Lower leg skin (tissue), 4 donors: ENCODE measurements around the gene TM9SF2. TPM values are rescaled to one million over a fixed set of nuclear protein-coding genes. Genes with fewer than 3 reads are reported as not detected.
A peak's percentile ranks its signal among the peaks of the same experiment; 100 is the strongest.
"Not testable (repeated sequence)": the region's sequence is repeated elsewhere in the genome, so short reads cannot be mapped to it uniquely, and the experiment has no call there.

Source experiments
- DNase-seq, 2 donors: peaks; one replicate each; pipeline ENCODE4 v3.0.0-alpha.2; 2019; ENCODE audit warnings: low spot score in 2 of 2
- H3K4me3 ChIP-seq: fragments of 200-600 bp; sonication (generic); 2 replicates; pipeline ENCODE4 v1.5.1; 2017; ENCODE audit warnings: mild to moderate bottlenecking, low read depth; ENCODE audit not compliant: poor library complexity, severe bottlenecking
- CTCF ChIP-seq, 3 donors: fragments of 450-650 bp; IDR thresholded peaks; one replicate each; pipeline ENCODE4 v1.5.1; 2016; ENCODE audit warnings: antibody characterized with exemption in 3 of 3, mild to moderate bottlenecking in 3 of 3, moderate library complexity in 2 of 3
- POLR2A ChIP-seq, 2 donors: fragments of 450-650 bp; IDR thresholded peaks; one replicate each; pipeline ENCODE4 v1.6.1; 2016 to 2017; ENCODE audit warnings: antibody characterized with exemption in 2 of 2, mild to moderate bottlenecking in 1 of 2, moderate library complexity in 1 of 2
- WGBS, 2 donors: methylation state at CpG; one replicate each; pipeline ENCODE4 v1.1.5; 2018; 5-methylcytosine and 5-hydroxymethylcytosine counted together
- intact Hi-C: fragments of 100-400 bp; cut with DNase I; formaldehyde crosslinking; loops from one replicate; pipeline ENCODE4 v1.15.0; 2023; ENCODE audit warnings: low total_unique reads
- total RNA-seq, 4 donors: library from RNA; depleted of rRNA; stranded (reverse); fragments of >200 nt; gene quantifications; one replicate each; pipeline ENCODE4 v1.1.0, GENCODE V29; 2016

TM9SF2 gene
- total RNA-seq, 4 donors from 2014 or later, result 66.5 to 111 (median 88.0) TPM

GRCh38 chr13:99484473-99484872 lies 16.8 kb upstream of the TM9SF2 start:
- WGBS, 2 donors, result 57 to 69% methylated on average over 4 of the region's 4 CpGs
- H3K4me3 ChIP-seq, result no peak overlapping the region
- intact Hi-C loops, result no loop called here
- no peak for DNase-seq
- no peak for TF ChIP-seq CTCF (IDR thresholded peaks at IDR 0.05)
- no peak for TF ChIP-seq POLR2A (IDR thresholded peaks at IDR 0.05)

- TF ChIP-seq POLR2A (IDR thresholded peaks at IDR 0.05) (no peak), CTCF (IDR thresholded peaks at IDR 0.05) (no peak)
- DNase-seq, result no peak
- WGBS, 2 donors, result 95 to 96% methylated on average over 3 of the region's 3 CpGs
- H3K4me3 ChIP-seq, result no peak overlapping the region
- intact Hi-C loops, result no loop called here
These were observed 14.3 kb upstream of the TM9SF2 start for GRCh38 chr13:99486996-99487395.

- TF ChIP-seq POLR2A (IDR thresholded peaks at IDR 0.05) (no peak), CTCF (IDR thresholded peaks at IDR 0.05) (no peak)
- no peak overlapping the region for H3K4me3 ChIP-seq
- WGBS, 2 donors, result 85 to 97% methylated on average over 3 of the region's 3 CpGs
- intact Hi-C loops, result no loop called here
- no peak for DNase-seq
These were observed 12.2 kb upstream of the TM9SF2 start for GRCh38 chr13:99489028-99489427.

- 93 to 98% methylated on average over 3 of the region's 3 CpGs for WGBS, 2 donors
- DNase-seq, intact Hi-C loops, H3K4me3 ChIP-seq: not testable (repeated sequence)
These were observed 9.5 kb upstream of the TM9SF2 start for GRCh38 chr13:99491750-99492149.

- no peak overlapping the region for H3K4me3 ChIP-seq
- TF ChIP-seq POLR2A (IDR thresholded peaks at IDR 0.05), result no peak
- no peak for TF ChIP-seq CTCF (IDR thresholded peaks at IDR 0.05)
- WGBS, 2 donors, result 80% methylated on average over 8 of the region's 8 CpGs
- no peak for DNase-seq
- intact Hi-C loops, result no loop called here
These were observed 5.6 kb upstream of the TM9SF2 start for GRCh38 chr13:99495466-99496183.

GRCh38 chr13:99496184-99497142 lies 4.8 kb upstream of the TM9SF2 start:
- WGBS, 2 donors, result 60% methylated on average over 12 of the region's 12 CpGs
- TF ChIP-seq POLR2A (IDR thresholded peaks at IDR 0.05) (no peak), CTCF (IDR thresholded peaks at IDR 0.05) (no peak)
- peak; percentile 80 to 93 for DNase-seq
- intact Hi-C loops, result no loop called here
- H3K4me3 ChIP-seq, result no peak overlapping the region
